IPS-20b (cell line): ENCODE results near the gene FGF8.

Experiments
- H3K27ac ChIP-seq: one replicate; pipeline ENCODE4 v1.5.1; 2013; ENCODE audit warnings: low read length
- H3K27me3 ChIP-seq: 2 replicates; pipeline ENCODE4 v1.6.1; 2013; ENCODE audit warnings: mild to moderate bottlenecking, low read length, inconsistent platforms; ENCODE audit not compliant: insufficient read depth
- H3K36me3 ChIP-seq: 2 replicates; pipeline ENCODE4 v1.6.1; 2013; ENCODE audit warnings: low read depth, mild to moderate bottlenecking, inconsistent platforms, low read length, moderate library complexity; ENCODE audit not compliant: insufficient read depth
- H3K4me1 ChIP-seq: 2 replicates; pipeline ENCODE4 v1.6.1; 2013; ENCODE audit warnings: mild to moderate bottlenecking, control low read depth, inconsistent platforms, low read length, moderate library complexity; ENCODE audit not compliant: insufficient read depth
- H3K4me3 ChIP-seq: 2 replicates; pipeline ENCODE4 v1.5.1; 2013; ENCODE audit warnings: mild to moderate bottlenecking, low read length, inconsistent platforms
- H3K9ac ChIP-seq: 2 replicates; pipeline ENCODE4 v1.6.1; 2013; ENCODE audit warnings: low read depth, mild to moderate bottlenecking, inconsistent platforms, low read length, moderate library complexity
- H3K9me3 ChIP-seq: 2 replicates; pipeline ENCODE4 v1.6.1; 2013; ENCODE audit warnings: mild to moderate bottlenecking, low read depth, low read length, inconsistent platforms; ENCODE audit not compliant: insufficient read depth

FGF8 gene

GRCh38 chr10:101772895-101773761 is 2.8 kb downstream of the FGF8 start:
- H3K27ac ChIP-seq, result no peak overlapping the region
- peak overlapping the region; percentile 45; the same call in 1 of the 2 replicates for H3K4me3 ChIP-seq
- no peaks in the 10 kb centered on the region for H3K9me3 ChIP-seq
- H3K4me1 ChIP-seq, result peaks cover 11% of the 10 kb centered on the region; the same call in 1 of the 2 replicates
- peaks cover 87% of the 10 kb centered on the region for H3K27me3 ChIP-seq
- H3K36me3 ChIP-seq, result no peaks in the 10 kb centered on the region
- no peak overlapping the region for H3K9ac ChIP-seq

GRCh38 chr10:101772017-101772894 is 3.7 kb downstream of the FGF8 start:
- H3K36me3 ChIP-seq, result no peaks in the 10 kb centered on the region
- no peak overlapping the region for H3K27ac ChIP-seq
- peaks cover 11% of the 10 kb centered on the region; the same call in 1 of the 2 replicates for H3K4me1 ChIP-seq
- H3K4me3 ChIP-seq, result no peak overlapping the region
- H3K9ac ChIP-seq, result no peak overlapping the region
- H3K27me3 ChIP-seq, result peaks cover 84% of the 10 kb centered on the region
- H3K9me3 ChIP-seq, result no peaks in the 10 kb centered on the region

- Histone ChIP-seq H3K9ac (no peak overlapping the region), H3K4me3 (no peak overlapping the region), H3K9me3 (no peaks in the 10 kb centered on the region), H3K27ac (no peak overlapping the region), H3K27me3 (peaks cover 84% of the 10 kb centered on the region), H3K4me1 (peaks cover 11% of the 10 kb centered on the region; the same call in 1 of the 2 replicates), H3K36me3 (no peaks in the 10 kb centered on the region)
These were observed 4.5 kb downstream of the FGF8 start for GRCh38 chr10:101771380-101771779.

DNA sequence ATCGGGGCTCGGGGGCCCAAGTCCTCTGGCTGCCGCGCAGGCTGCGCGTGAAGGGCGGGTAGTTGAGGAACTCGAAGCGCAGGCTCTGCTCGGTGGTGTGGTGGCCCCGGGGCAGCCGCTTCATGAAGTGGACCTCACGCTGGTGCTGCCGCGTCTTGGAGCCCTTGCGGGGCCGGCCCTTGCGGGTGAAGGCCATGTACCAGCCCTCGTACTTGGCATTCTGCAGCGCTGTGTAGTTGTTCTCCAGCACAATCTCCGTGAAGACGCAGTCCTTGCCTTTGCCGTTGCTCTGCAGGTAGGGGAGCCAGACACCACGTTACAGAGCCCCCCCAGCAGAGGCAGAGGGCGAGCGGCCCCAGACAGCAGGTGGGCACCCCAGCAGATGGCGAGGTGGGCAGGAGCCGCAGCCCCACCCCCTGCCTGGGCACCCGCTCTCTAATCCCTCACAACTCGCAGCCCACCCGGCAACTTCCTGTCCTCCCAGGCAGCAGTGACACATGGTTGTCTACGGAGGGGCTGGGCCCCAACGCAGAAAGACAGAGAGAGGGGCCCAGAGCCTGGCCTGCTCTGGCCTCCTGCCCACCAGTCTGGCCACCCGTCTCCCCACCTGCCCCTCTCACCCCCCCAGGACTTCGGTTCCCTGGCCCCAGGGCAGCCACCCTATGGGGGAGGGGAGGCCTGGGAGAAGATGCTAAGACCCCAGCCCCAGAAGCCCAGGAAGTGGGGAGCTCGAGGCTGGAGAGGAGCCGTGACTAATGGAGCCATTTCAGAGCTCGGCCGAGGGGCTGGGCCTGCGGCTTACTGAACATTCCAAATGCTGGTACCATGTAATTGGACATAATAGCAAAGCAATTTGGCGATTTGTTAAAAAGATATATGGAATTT is 5.3 kb downstream of the FGF8 start:
- no peaks in the 10 kb centered on the region for H3K9me3 ChIP-seq
- H3K36me3 ChIP-seq, result no peaks in the 10 kb centered on the region
- peaks cover 86% of the 10 kb centered on the region for H3K27me3 ChIP-seq
- H3K4me3 ChIP-seq, result no peak overlapping the region
- no peak overlapping the region for H3K9ac ChIP-seq
- peaks cover 11% of the 10 kb centered on the region; the same call in 1 of the 2 replicates for H3K4me1 ChIP-seq
- no peak overlapping the region for H3K27ac ChIP-seq

GRCh38 chr10:101769541-101770180 is 6.3 kb downstream of the FGF8 start:
- Histone ChIP-seq H3K27me3 (peaks cover 85% of the 10 kb centered on the region), H3K9me3 (no peaks in the 10 kb centered on the region)

GRCh38 chr10:101768791-101769170 is 7.1 kb downstream of the FGF8 start:
- no peak overlapping the region for H3K4me3 ChIP-seq
- H3K9ac ChIP-seq, result no peak overlapping the region
- peaks cover 76% of the 10 kb centered on the region for H3K27me3 ChIP-seq
- H3K9me3 ChIP-seq, result no peaks in the 10 kb centered on the region
- H3K27ac ChIP-seq, result no peak overlapping the region
- H3K36me3 ChIP-seq, result no peaks in the 10 kb centered on the region
- peaks cover 4% of the 10 kb centered on the region; the same call in 1 of the 2 replicates for H3K4me1 ChIP-seq

More at GRCh38 chr10:101769541-101770180, 6.3 kb downstream of the FGF8 start:
- Histone ChIP-seq H3K4me1 (peaks cover 11% of the 10 kb centered on the region; the same call in 1 of the 2 replicates), H3K36me3 (no peaks in the 10 kb centered on the region), H3K27ac (no peak overlapping the region), H3K9ac (no peak overlapping the region), H3K4me3 (no peak overlapping the region)

DNA sequence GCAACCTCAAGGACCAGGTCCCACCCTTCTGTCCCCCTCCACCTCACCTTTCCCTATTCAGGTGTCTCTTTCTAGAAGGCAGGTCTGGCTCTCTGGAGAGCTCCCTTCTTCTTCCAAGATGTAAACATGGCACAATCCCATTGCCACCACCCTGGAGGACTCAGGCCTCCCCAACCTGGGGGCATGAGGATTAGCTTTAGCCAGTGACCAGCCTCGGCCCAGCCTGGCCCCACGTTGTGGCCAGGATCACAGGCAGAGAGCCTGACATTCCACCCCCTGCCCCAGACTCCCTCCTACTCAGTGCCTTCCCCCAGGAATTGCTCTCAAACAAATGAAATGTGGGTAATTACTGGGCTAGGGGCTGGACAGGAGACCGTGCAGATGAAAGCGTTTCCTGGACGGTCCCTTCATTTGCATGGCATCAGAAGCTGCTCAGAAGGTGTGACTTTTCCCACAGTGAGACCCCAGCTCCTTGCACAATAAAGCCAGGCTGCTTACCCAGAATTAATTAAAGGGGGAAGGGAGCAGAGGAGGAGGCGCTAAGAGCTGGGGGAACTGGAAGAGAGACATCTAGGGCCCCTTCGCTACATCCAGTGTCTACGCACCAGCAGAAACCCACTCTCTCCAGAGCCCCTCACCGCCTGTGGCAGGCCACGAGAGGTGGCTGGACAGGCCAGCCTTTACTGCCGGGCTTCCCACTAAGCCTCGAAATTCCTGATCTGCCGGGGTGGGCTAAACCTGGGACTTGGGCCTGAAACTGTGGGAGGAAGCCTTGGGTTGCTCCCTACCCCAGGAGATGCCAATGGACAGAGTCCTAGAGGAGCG is 7.7 kb downstream of the FGF8 start:
- Histone ChIP-seq H3K27me3 (peaks cover 70% of the 10 kb centered on the region), H3K4me3 (no peak overlapping the region), H3K4me1 (no peaks in the 10 kb centered on the region; the same call in 1 of the 2 replicates), H3K9me3 (no peaks in the 10 kb centered on the region), H3K27ac (no peak overlapping the region), H3K9ac (no peak overlapping the region), H3K36me3 (no peaks in the 10 kb centered on the region)

DNA sequence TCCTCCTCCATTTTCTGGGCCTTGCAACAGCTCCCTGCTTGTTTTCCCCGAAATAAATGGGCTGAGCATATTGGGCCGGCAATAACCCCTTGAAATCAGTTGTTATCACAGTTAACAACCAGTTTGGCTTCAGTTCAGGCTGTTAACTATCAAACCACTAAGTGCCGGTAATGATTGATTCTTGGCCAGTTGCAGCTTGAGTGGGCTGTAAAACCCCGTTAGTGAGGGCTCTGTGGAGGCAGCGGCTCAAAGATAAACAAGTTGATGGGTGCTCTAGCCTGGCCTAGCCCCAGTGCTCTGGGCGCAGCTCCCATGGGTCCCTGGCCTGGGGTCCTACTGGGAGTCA is 8.3 kb downstream of the FGF8 start:
- H3K4me3 ChIP-seq, result no peak overlapping the region
- no peaks in the 10 kb centered on the region for H3K9me3 ChIP-seq
- no peaks in the 10 kb centered on the region for H3K4me1 ChIP-seq
- no peak overlapping the region for H3K27ac ChIP-seq
- no peaks in the 10 kb centered on the region for H3K36me3 ChIP-seq
- H3K9ac ChIP-seq, result no peak overlapping the region
- peaks cover 64% of the 10 kb centered on the region for H3K27me3 ChIP-seq

GRCh38 chr10:101766753-101767599 is 8.9 kb downstream of the FGF8 start:
- H3K36me3 ChIP-seq, result no peaks in the 10 kb centered on the region
- no peaks in the 10 kb centered on the region for H3K9me3 ChIP-seq
- no peaks in the 10 kb centered on the region for H3K4me1 ChIP-seq
- H3K27ac ChIP-seq, result no peak overlapping the region
- peaks cover 58% of the 10 kb centered on the region for H3K27me3 ChIP-seq
- no peak overlapping the region for H3K9ac ChIP-seq
- no peak overlapping the region for H3K4me3 ChIP-seq

- H3K9ac ChIP-seq, result no peak overlapping the region
- no peak overlapping the region for H3K4me3 ChIP-seq
- no peak overlapping the region for H3K27ac ChIP-seq
- H3K27me3 ChIP-seq, result peaks cover 57% of the 10 kb centered on the region
- H3K36me3 ChIP-seq, result no peaks in the 10 kb centered on the region
- no peaks in the 10 kb centered on the region for H3K4me1 ChIP-seq
- no peaks in the 10 kb centered on the region for H3K9me3 ChIP-seq
These were observed 9.6 kb downstream of the FGF8 start for GRCh38 chr10:101766306-101766705.
